IMR-90 (cell line): ENCODE results near the gene AQP5. TPM values are rescaled to one million over a fixed set of nuclear protein-coding genes. Genes with fewer than 3 reads are reported as not detected.

Experiments
- ATAC-seq: fragments of 200-7000 bp; cut with Tn5 transposase; 2 replicates; pipeline ENCODE4 v1.9.1; 2020; ENCODE audit warnings: low read depth, mild to moderate bottlenecking, moderate library complexity
- BruUV-seq: library from RNA; stranded (reverse); fragments of 400-500 nt; replicated peaks from 2 replicates; lab custom pipeline; 2021; lab: Mats Ljungman, UMichigan
- CTCF ChIA-PET: fragments of 300-600 bp; formaldehyde crosslinking; extraction: SDS; loops from one replicate; lab custom pipeline; 2021; ENCODE audit warnings: antibody characterized with exemption; lab: Yijun Ruan, JAX
- POLR2A ChIA-PET: fragments of 300-600 bp; sonication (Branson Sonifier 250); formaldehyde crosslinking; loops from one replicate; lab custom pipeline; 2022; ENCODE audit warnings: antibody characterized with exemption; ENCODE audit not compliant: unreplicated experiment; lab: Charles Lee
- DNase-seq: peaks from one replicate; pipeline ENCODE4 v3.0.0; 2013
- H2AFZ ChIP-seq: replicated peaks from 2 replicates; pipeline ENCODE3; 2013; ENCODE audit warnings: low read length, mild to moderate bottlenecking; ENCODE audit not compliant: poor library complexity
- H2AK5ac ChIP-seq: 2 replicates; pipeline ENCODE4 v1.6.1; 2013; ENCODE audit warnings: low read depth, low read length, inconsistent platforms
- H2AK9ac ChIP-seq: replicated peaks from 2 replicates; pipeline ENCODE3; 2013; ENCODE audit warnings: mild to moderate bottlenecking, low read depth, low read length, moderate library complexity; ENCODE audit not compliant: poor library complexity
- H2BK120ac ChIP-seq: 2 replicates; pipeline ENCODE4 v1.6.1; 2013; ENCODE audit warnings: low read depth, low read length, inconsistent platforms
- H2BK15ac ChIP-seq: 3 replicates; pipeline ENCODE4 v1.6.1; 2013; ENCODE audit warnings: low read depth, low read length, inconsistent platforms
- H2BK20ac ChIP-seq: 2 replicates; pipeline ENCODE4 v1.6.1; 2013; ENCODE audit warnings: low read depth, mild to moderate bottlenecking, inconsistent platforms, low read length, moderate library complexity
- H2BK5ac ChIP-seq: 2 replicates; pipeline ENCODE4 v1.6.1; 2013; ENCODE audit warnings: mild to moderate bottlenecking, low read depth, low read length, inconsistent platforms; ENCODE audit not compliant: poor library complexity, severe bottlenecking
- H3K14ac ChIP-seq: replicated peaks from 2 replicates; pipeline ENCODE4 v1.6.1; 2013; ENCODE audit warnings: low read depth, low read length, inconsistent platforms
- H3K18ac ChIP-seq: 2 replicates; pipeline ENCODE4 v1.6.1; 2013; ENCODE audit warnings: low read depth, low read length, control low read depth
- H3K23ac ChIP-seq: 2 replicates; pipeline ENCODE4 v1.6.1; 2013; ENCODE audit warnings: low read depth, low read length, inconsistent platforms
- H3K27ac ChIP-seq: 2 replicates; pipeline ENCODE4 v1.5.1; 2013; ENCODE audit warnings: mild to moderate bottlenecking, control low read depth, low read length; ENCODE audit not compliant: insufficient read depth
- H3K27me3 ChIP-seq: 2 replicates; pipeline ENCODE4 v1.6.1; 2013; ENCODE audit warnings: low read length; ENCODE audit not compliant: control insufficient read depth, insufficient read depth
- H3K36me3 ChIP-seq: 2 replicates; pipeline ENCODE4 v1.6.1; 2013; ENCODE audit warnings: low read length, mixed read lengths; ENCODE audit not compliant: control insufficient read depth, insufficient read depth
- H3K4ac ChIP-seq: 2 replicates; pipeline ENCODE4 v1.6.1; 2013; ENCODE audit warnings: low read depth, low read length, inconsistent platforms
- H3K4me1 ChIP-seq: 2 replicates; pipeline ENCODE4 v1.6.1; 2013; ENCODE audit warnings: low read length, mixed read lengths; ENCODE audit not compliant: control insufficient read depth, insufficient read depth
- H3K4me2 ChIP-seq: 2 replicates; pipeline ENCODE4 v1.6.1; 2013; ENCODE audit warnings: low read depth, mild to moderate bottlenecking, control low read depth, low read length, moderate library complexity
- H3K4me3 ChIP-seq: 2 replicates; pipeline ENCODE4 v1.5.1; 2013; ENCODE audit warnings: low read depth, mild to moderate bottlenecking, control low read depth, low read length, moderate library complexity; ENCODE audit not compliant: insufficient read depth
- H3K56ac ChIP-seq: 2 replicates; pipeline ENCODE4 v1.6.1; 2013; ENCODE audit warnings: low read length, inconsistent platforms; ENCODE audit not compliant: insufficient read depth; ENCODE audit errors: extremely low read depth
- H3K79me1 ChIP-seq, 2 experiments: 2 replicates each; pipeline ENCODE4 v1.6.1; 2013; ENCODE audit warnings: low read length in 2 of 2, inconsistent platforms in 1 of 2, low read depth in 1 of 2
- H3K9ac ChIP-seq: 2 replicates; pipeline ENCODE4 v1.6.1; 2013; ENCODE audit warnings: low read depth, low read length, control low read depth
- H3K9me1 ChIP-seq: 2 replicates; pipeline ENCODE4 v1.6.1; 2013; ENCODE audit warnings: low read length, inconsistent platforms; ENCODE audit not compliant: insufficient read depth
- H3K9me3 ChIP-seq: 2 replicates; pipeline ENCODE4 v1.6.1; 2013; ENCODE audit warnings: low read length; ENCODE audit not compliant: control insufficient read depth, insufficient read depth
- H4K20me1 ChIP-seq: 2 replicates; pipeline ENCODE4 v1.6.1; 2013; ENCODE audit warnings: low read length, inconsistent platforms; ENCODE audit not compliant: insufficient read depth
- H4K5ac ChIP-seq: 2 replicates; pipeline ENCODE4 v1.6.1; 2013; ENCODE audit warnings: mild to moderate bottlenecking, low read depth, low read length, control low read depth
- H4K8ac ChIP-seq, 2 experiments: 2 replicates each; pipeline ENCODE4 v1.6.1; 2013; ENCODE audit warnings: low read depth in 2 of 2, low read length in 2 of 2, control low read depth in 1 of 2, inconsistent platforms in 1 of 2
- H4K91ac ChIP-seq: 2 replicates; pipeline ENCODE4 v1.6.1; 2013; ENCODE audit warnings: low read depth, low read length, inconsistent platforms; ENCODE audit not compliant: insufficient read depth
- CHD1 ChIP-seq: IDR thresholded peaks from 2 replicates; pipeline ENCODE4 v1.6.1; 2012; ENCODE audit warnings: low read depth, low read length, improper control_type of control experiment
- FOS ChIP-seq: fragments of 150-350 bp; IDR thresholded peaks from 2 replicates; pipeline ENCODE4 v1.6.1; 2016; ENCODE audit warnings: low read depth, low read length
- NFE2L2 ChIP-seq: fragments of 150-350 bp; IDR thresholded peaks from 2 replicates; pipeline ENCODE4 v1.6.1; 2016; ENCODE audit warnings: low read depth, mild to moderate bottlenecking, low read length
- POLR2A ChIP-seq: IDR thresholded peaks from 2 replicates; pipeline ENCODE4 v1.6.1; 2012; ENCODE audit warnings: mild to moderate bottlenecking, low read depth, low read length
- RAD21 ChIP-seq: IDR thresholded peaks from 2 replicates; pipeline ENCODE4 v1.6.1; 2012; ENCODE audit warnings: low read length, improper control_type of control experiment
- RCOR1 ChIP-seq: IDR thresholded peaks from 2 replicates; pipeline ENCODE4 v1.6.1; 2012; ENCODE audit warnings: mild to moderate bottlenecking, low read length, improper control_type of control experiment; ENCODE audit not compliant: insufficient replicate concordance
- WGBS, 2 experiments: methylation state at CpG; one replicate each; pipeline versions ENCODE4 v1.1.5 to v1.1.7; 2013; ENCODE audit warnings: missing lambda C conversion rate in 2 of 2; ENCODE audit not compliant: insufficient read length in 1 of 2; ENCODE audit errors: extremely low coverage in 2 of 2; 5-methylcytosine and 5-hydroxymethylcytosine counted together
- dilution Hi-C: fragments of 300-500 bp; cut with HindIII; formaldehyde crosslinking; loops from one replicate; pipeline ENCODE4 v1.14.3; 2018; ENCODE audit warnings: low sequenced_read_pairs; ENCODE audit not compliant: unreplicated experiment
- in situ Hi-C: fragments of 300-500 bp; cut with MboI; formaldehyde crosslinking; loops from 3 replicates; pipeline ENCODE4 v1.14.3; 2019; ENCODE audit warnings: low sequenced_read_pairs, inconsistent platforms, mixed read lengths
- intact Hi-C: fragments of 100-400 bp; cut with micrococcal nuclease; formaldehyde crosslinking; loops from 2 replicates; pipeline ENCODE4 v1.10.0; 2022
- polyA plus RNA-seq, 3 experiments: library from polyadenylated mRNA; depleted of rRNA; stranded (reverse); fragments of >200 nt; gene quantifications; 2 replicates each; pipeline ENCODE4 v1.2.3, GENCODE V29; 2012; ENCODE audit warnings: low replicate concordance in 1 of 3
- total RNA-seq: library from RNA; depleted of rRNA; stranded (reverse); fragments of >200 nt; gene quantifications from 2 replicates; pipeline ENCODE4 v1.2.3, GENCODE V29; 2012

Gene AQP5
- total and polyA plus RNA-seq, 2 of the 4 experiments (the other 2 are of a cell fraction) = not detected

DNA sequence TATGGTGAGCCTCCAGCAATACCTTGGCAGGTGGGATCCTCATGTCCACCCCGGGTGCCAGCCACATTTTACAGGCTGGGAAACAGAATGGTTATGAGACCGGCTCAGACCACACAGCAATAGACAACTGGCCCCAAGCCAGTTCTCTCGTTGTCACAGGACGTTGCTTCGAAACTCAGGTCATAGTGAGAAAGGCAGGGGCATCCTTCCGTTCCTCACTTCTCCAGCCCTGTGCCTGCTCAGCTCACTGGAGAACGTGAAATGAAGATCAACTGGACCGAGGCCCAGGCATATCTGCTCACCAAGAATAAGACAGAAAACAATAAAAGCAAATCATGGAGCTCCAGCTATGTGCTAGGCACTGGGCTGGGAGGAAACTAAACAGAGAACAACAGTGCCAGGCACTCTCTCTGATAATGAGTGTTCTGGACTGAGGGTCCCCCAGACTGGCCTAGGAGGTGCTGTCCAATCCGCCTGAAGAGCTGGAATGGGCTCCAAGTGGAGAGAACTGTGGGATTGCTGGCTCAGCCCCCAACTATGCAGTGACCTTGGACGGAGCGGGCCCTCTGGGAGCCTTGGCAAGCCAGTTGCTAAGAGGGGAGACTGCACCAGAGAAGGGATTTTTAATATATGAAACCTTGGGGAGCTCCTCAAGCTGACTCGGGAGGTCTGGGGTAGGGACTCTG, 39.2 kb upstream of the AQP5 start:
- Histone ChIP-seq H3K27me3 (peaks cover 3% of the 10 kb centered on the region; the same call in 1 of the 2 replicates), H3K23ac (no peak overlapping the region), H3K18ac (no peak overlapping the region), H3K4me2 (no peak overlapping the region), H3K14ac (no peak overlapping the region), H3K9me1 (peaks cover 9% of the 10 kb centered on the region; the same call in 1 of the 2 replicates), H2AK9ac (peak overlapping the region; percentile 37), H3K27ac (no peak overlapping the region), H3K79me1 (no peaks in the 10 kb centered on the region; a peak in 1 of 4 replicates), H3K36me3 (no peaks in the 10 kb centered on the region), H4K20me1 (no peaks in the 10 kb centered on the region), H3K4me1 (no peaks in the 10 kb centered on the region), H2BK120ac (no peak overlapping the region), H2AK5ac (no peak overlapping the region), H2AFZ (no peak overlapping the region), H2BK20ac (no peak overlapping the region), H3K4ac (no peak overlapping the region), H4K5ac (no peak overlapping the region), H4K8ac (no peak overlapping the region), H2BK5ac (no peak overlapping the region), H3K56ac (no peak overlapping the region), H3K4me3 (no peak overlapping the region), H3K9ac (no peak overlapping the region), H3K9me3 (no peaks in the 10 kb centered on the region), H4K91ac (no peak overlapping the region), H2BK15ac (no peak overlapping the region)
- TF ChIP-seq RCOR1 = no peak
- TF ChIP-seq CHD1 = no peak
- TF ChIP-seq RAD21 = no peak
- TF ChIP-seq POLR2A = no peak
- TF ChIP-seq FOS = no peak
- TF ChIP-seq NFE2L2 = no peak
- dilution Hi-C loops = no loop called here
- DNase-seq = no peak
- CTCF ChIA-PET = no interaction called here
- POLR2A ChIA-PET = no interaction called here
- no TSS peak for BruUV-seq
- in situ Hi-C loops = no loop called here
- 84% methylated on average over 7 of the region's 12 CpGs; no CpG with 5 or more reads in 1 of the 2 experiments for WGBS, 2 experiments
- ATAC-seq = no peak; the same call in 1 of the 2 replicates
- intact Hi-C loops = no loop called here
